ENCODE results near the gene TRA2B. TPM values are rescaled to one million over a fixed set of nuclear protein-coding genes. Genes with fewer than 3 reads are reported as not detected.
"Not testable (repeated sequence)": the region's sequence is repeated elsewhere in the genome, so short reads cannot be mapped to it uniquely, and the experiment has no call there.

Gene TRA2B
- total RNA-seq, 2 experiments from 2014 or later, result 289 to 291 TPM

DNA sequence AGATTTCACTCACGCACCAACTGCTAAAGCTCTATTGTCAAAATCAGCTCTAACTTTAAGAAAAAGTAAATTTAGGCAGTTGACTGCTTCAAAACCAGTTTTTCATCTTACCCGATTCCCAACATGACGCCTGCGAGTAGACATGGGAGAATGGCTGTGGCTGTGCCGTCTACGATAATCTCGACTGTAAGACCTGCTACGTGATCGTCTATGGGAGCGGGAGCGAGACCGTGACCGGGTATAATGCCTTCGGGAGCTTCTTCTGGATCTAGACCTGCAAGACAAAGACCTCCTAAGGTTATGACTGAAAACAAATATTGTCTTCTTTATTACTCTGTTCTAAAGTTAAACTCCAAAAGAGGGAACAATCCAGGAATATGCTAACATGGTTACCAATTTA is 12.5 kb downstream of the TRA2B start:
- no peak for DNase-seq
- peaks cover 76% of the 10 kb centered on the region for H3K4me1 Mint-ChIP-seq
- peak overlapping the region; percentile 26 for H3K4me3 Mint-ChIP-seq
- H3K36me3 Mint-ChIP-seq, result peaks cover 85% of the 10 kb centered on the region
- H3K27me3 Mint-ChIP-seq, result no peaks in the 10 kb centered on the region
- H3K9me3 Mint-ChIP-seq, result no peaks in the 10 kb centered on the region
- H3K27ac Mint-ChIP-seq, result peak overlapping the region; percentile 68

DNA sequence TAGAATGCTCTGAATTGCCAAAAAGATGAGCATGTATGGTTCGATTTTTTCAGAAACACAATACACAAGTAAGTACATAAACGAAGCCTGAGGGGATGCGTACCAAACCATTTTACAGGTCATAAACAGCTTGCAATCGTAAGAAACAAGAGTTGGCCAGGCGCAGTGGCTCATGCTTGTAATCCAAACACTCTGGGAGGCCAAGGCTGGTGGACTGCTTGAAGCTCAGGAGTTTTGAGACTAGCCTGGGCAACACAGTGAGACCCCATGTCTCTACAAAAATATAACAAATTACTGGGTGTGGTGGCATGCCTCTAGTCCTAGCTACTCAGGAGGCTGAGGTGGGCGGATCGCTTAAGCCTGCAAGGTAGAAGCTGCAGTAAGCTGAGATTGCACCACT is 13.4 kb downstream of the TRA2B start:
- H3K27ac Mint-ChIP-seq, result peak overlapping the region; percentile 48
- H3K4me3 Mint-ChIP-seq, result no peak overlapping the region
- H3K27me3 Mint-ChIP-seq, result no peaks in the 10 kb centered on the region
- H3K4me1 Mint-ChIP-seq, result peaks cover 66% of the 10 kb centered on the region
- peaks cover 83% of the 10 kb centered on the region for H3K36me3 Mint-ChIP-seq
- DNase-seq, result no peak
- no peaks in the 10 kb centered on the region for H3K9me3 Mint-ChIP-seq

DNA sequence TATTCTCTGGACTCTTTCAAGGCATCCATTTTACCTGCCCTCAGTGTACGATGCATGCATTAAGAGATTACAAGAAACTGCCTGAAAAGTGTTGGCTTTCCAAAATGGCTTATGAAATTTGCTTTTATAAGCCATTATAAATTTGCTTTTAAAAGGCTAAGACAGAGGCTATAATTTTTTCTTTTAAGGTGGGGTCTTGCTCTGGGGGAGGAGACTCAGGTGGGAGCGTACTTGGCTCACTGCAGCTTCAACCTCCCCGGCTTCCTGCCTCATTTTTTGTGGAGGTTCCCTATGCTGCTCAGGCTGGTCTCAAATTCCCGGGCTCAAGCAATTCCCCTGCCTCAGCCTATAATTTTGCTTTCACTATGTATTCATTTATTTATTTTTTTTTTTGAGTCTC is 17.6 kb downstream of the TRA2B start:
- DNase-seq, result no peak
- Mint-ChIP-seq H3K9me3 (no peaks in the 10 kb centered on the region), H3K27ac (no peak overlapping the region), H3K36me3 (peaks cover 70% of the 10 kb centered on the region), H3K4me1 (peaks cover 31% of the 10 kb centered on the region), H3K27me3 (no peaks in the 10 kb centered on the region), H3K4me3 (no peak overlapping the region)

DNA sequence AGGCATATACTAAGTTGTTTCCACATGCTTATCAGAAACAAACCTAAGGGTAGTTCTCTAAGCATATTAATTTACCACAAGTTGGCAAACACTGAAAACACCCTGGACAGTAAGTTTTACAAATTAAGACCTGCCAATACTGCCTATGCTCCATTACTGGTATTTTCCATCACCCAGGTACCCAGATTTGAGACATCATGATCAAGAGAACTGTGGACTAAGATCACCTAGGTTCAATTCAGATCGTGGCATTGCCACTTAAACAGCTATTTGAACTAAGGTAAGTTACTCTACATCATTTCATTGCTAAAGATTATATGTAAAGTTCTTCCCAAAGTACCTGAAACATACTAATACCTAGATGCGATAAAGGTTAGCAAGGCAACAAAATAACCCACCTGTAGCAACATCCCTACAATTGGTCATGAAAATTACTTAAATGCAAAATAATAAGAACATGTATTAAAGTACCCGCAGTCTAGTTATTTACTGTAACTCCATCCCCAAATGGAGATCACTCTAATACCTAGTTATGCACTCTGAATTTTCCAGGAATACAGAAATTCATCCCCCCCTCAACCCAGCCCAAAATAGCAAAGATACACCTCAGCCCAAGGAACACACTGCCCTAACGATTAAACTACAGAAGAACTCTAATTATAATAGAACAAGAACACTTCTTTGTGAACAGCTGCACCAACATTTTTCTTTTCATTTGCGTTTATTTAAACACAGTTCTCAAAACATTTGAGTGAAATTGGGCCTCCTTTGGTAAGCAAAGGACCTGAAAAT is 21.6 kb downstream of the TRA2B start:
- Mint-ChIP-seq H3K4me3 (no peak overlapping the region), H3K27ac (no peak overlapping the region)
- DNase-seq, result no peak

DNA sequence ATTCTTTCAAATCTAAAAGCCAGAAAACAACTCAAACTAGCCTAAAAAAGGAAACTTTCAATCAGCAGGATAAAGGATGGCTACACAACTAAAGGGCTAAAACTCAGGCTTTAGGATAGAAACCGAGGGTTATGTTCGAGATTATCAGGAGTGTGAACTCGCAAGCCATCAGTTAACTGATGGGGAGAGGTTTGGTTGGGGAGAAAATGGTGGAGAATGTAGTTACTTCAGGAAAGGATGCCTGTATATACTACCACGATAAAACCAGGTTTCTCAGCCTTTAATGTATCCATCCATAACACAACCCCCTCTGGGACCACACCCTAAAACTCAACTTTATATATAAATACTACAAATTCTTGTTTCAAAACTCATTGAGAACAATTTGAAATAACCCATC is 22.2 kb downstream of the TRA2B start:
- Mint-ChIP-seq H3K4me3 (no peak overlapping the region), H3K9me3 (no peaks in the 10 kb centered on the region), H3K27ac (peak overlapping the region; percentile 30), H3K36me3 (peaks cover 53% of the 10 kb centered on the region), H3K4me1 (peaks cover 5% of the 10 kb centered on the region), H3K27me3 (no peaks in the 10 kb centered on the region)
- no peak for DNase-seq

More for the DNA sequence above, 21.6 kb downstream of the TRA2B start:
- Mint-ChIP-seq H3K27me3 (no peaks in the 10 kb centered on the region), H3K36me3 (peaks cover 57% of the 10 kb centered on the region), H3K4me1 (peaks cover 5% of the 10 kb centered on the region), H3K9me3 (no peaks in the 10 kb centered on the region)

DNA sequence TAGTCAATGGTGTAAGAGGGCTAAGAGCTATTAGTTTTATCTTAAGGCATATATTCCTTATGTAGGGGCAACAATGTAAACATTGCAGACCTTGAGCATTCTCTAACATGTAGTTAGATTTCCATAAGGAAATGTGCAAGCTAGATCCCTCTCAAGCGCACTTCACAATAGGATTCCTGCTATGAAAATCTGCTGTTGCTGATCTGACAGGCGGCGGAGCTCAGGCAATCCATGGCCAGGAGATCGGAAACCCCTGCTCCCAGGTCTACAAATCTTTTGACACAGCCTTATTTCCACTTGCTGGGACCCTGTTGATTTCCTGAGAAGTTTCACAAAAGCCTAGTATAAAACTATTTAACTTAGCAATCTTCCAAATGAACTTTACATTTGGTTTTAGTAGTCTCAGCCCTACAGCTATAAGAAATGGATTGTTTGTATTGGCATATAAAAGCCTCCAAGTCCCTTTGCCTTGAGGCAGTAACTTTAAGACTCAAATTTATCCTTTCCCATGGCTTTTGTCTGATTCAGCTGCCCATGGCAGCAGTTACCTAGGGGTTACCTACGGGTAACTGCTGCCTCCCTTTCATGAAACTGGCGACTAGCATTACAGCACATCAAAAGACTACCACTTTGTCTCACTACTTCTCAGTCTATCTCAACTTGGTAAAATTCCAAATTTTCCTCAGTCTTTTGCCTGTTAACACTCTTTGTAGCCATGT is 22.7 kb downstream of the TRA2B start:
- no peaks in the 10 kb centered on the region for H3K27me3 Mint-ChIP-seq
- no peak overlapping the region for H3K4me3 Mint-ChIP-seq
- no peak for DNase-seq
- peak overlapping the region; percentile 30 for H3K27ac Mint-ChIP-seq
- H3K4me1 Mint-ChIP-seq, result peaks cover 7% of the 10 kb centered on the region
- H3K36me3 Mint-ChIP-seq, result peaks cover 50% of the 10 kb centered on the region
- no peaks in the 10 kb centered on the region for H3K9me3 Mint-ChIP-seq

DNA sequence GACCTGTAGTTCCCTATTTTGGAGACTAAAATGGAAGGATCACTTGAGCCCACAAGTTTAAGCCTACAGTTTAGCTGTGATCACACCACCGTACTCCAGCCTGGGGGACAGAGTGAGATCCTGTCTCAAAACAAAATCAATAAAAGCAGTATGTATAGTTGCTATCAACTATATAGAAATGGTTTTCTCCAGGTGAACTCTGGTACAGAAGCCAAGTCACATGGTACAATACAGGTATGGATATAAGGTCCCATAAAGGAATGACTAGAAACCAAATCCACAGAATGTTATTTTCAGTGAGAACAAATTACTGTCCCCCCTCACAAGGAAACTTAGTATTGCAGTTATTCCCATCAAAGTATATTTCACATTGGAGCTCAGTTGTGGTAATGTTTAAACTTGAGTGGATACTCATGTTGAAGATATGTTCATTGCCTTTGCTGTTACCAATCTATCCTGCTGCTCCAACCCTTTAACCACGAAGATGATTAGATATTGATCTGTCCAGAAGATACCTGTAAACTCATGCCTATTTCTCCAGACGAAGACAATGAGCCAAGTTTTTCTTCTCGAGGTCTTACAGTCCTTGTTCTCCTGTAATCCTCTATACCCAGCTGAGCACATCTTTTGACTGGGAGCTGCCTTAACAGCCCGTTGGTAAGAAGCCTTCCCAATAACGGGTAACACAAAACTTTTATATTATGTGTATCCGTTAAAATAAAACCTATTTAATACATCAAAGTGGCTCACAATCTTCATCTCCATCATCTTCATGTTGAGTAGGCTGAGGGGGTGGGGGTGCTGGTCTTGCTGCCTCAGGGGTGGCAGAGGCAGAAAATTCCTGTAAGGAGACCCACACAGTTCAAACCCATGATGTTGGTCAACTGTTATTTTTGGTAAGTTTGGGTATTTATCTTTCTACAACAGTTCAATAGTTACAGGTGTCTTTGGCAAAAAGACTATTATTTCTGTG is 24.6 kb downstream of the TRA2B start:
- Mint-ChIP-seq H3K36me3 (peaks cover 39% of the 10 kb centered on the region), H3K4me1 (peaks cover 7% of the 10 kb centered on the region), H3K27me3 (no peaks in the 10 kb centered on the region), H3K9me3 (no peaks in the 10 kb centered on the region), H3K27ac (peak overlapping the region; percentile 47), H3K4me3 (no peak overlapping the region)
- no peak for DNase-seq

DNA sequence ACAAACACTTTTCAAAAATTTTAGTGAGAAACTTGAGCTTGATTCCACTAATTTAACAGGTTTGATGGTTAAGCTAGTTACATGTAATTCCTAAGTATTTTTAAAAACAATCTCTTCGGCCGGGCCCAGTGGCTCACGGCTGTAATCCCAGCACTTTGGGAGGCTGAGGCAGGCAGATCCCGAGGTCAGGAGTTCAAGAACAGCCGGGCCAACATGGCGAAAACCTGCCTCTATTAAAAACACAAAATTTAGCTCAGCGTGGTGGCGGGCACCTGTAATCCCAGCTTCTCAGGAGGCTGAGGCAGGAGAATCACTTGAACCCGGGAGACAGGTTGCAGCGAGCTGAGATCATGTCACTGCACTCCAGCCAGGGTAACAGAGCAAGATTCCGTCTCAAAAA is 25.3 kb downstream of the TRA2B start:
- H3K9me3 Mint-ChIP-seq, result no peaks in the 10 kb centered on the region
- H3K36me3 Mint-ChIP-seq, result peaks cover 37% of the 10 kb centered on the region
- no peak overlapping the region for H3K4me3 Mint-ChIP-seq

DNA sequence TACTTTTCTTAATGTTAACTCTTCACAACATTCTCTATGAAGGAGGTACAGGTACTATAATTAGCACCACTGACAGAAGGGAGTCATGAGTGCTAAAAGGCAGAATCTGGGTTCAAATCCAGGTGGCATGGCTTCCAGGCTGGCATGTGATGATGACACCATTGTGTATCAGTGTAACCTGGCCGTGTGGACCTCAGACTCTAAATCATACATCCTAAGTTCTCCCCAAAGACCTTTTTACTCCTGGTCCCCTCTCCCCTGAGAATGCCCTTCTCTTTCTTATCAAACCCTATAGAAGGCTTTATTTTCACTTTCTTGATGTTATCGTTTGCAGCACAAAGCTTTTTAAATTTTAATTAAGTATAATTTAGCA is 26.8 kb downstream of the TRA2B start:
- DNase-seq, H3K4me1 Mint-ChIP-seq, H3K9me3 Mint-ChIP-seq, H3K4me3 Mint-ChIP-seq, H3K27me3 Mint-ChIP-seq: not testable (repeated sequence)
- Mint-ChIP-seq H3K27ac (peak overlapping the region; percentile 40), H3K36me3 (peaks cover 24% of the 10 kb centered on the region)

More for the DNA sequence above, 25.3 kb downstream of the TRA2B start:
- Mint-ChIP-seq H3K27me3 (no peaks in the 10 kb centered on the region), H3K27ac (peak overlapping the region; percentile 42), H3K4me1 (peaks cover 7% of the 10 kb centered on the region)
- no peak for DNase-seq

DNA sequence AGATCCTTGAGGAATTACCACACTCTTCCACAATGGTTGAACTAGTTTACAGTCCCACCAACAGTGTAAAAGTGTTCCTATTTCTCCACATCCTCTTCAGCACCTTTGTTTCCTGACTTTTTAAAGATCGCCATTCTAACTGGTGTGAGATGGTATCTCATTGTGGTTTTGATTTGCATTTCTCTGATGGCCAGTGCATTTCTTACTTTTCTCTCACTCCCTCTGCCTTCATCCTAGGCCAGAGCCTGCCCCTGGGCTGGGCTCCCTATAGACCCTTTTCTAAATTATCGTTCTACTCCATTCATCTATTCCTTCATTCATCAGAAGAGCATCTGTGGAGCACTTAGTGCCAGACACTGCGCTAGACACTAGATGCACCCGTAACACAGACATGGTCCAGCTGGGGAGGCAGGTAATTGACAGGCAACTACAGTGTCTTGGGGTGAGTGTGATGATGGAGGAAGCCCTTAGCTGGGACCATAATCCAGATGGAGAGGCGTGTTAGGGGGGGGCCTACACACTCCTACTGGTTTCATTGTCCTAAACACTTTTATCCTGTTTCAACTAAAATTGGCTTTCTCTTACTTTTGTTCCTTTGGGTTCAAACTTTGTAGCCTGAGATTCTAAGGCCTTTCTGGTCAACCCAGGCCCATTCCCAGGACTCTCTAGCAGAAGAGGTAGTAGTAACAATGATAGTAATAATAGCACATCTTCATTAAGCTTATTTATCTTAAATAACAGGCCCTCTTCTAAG is 27.3 kb downstream of the TRA2B start:
- Mint-ChIP-seq H3K36me3 (peaks cover 20% of the 10 kb centered on the region), H3K27ac (peak overlapping the region; percentile 40)
- not testable (repeated sequence) for H3K4me1 Mint-ChIP-seq, H3K9me3 Mint-ChIP-seq, H3K27me3 Mint-ChIP-seq, DNase-seq, H3K4me3 Mint-ChIP-seq

DNA sequence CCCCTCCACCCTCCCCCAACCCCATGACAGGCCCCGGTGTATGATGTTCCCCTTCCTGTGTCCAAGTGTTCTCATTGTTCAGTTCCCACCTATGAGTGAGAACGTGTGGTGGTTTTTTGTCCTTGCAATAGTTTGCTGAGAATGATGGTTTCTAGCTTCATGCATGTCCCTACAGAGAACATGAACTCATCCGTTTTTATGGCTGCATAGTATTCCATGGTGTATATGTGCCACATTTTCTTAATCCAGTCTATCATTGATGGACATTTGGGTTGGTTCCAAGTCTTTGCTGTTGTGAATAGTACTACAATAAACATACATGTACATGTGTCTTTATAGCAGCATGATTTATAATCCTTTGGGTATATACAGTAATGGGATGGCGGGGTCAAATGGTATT is 27.9 kb downstream of the TRA2B start:
- H3K4me1 Mint-ChIP-seq, DNase-seq, H3K27ac Mint-ChIP-seq, H3K27me3 Mint-ChIP-seq, H3K9me3 Mint-ChIP-seq, H3K4me3 Mint-ChIP-seq: not testable (repeated sequence)
- peaks cover 15% of the 10 kb centered on the region for H3K36me3 Mint-ChIP-seq

DNA sequence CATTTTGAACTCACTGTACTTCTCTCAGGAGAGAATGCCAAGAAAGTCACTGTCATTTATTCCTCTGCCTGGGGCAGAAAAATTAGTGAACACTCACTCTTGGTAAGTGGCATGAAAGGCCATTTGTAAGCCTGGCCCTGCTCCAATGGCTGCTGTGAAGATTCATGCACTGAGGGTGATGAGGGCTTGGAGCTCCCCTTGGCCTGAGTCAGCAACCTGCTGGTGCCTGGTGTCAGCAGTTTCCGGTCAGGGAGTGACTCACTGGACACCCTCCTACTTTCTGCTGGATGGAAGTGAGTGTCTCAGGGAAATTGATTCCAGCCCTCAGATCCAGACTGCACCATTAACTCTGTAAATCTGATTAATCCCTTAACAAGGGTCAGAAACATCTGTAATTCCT is 37.6 kb downstream of the TRA2B start:
- DNase-seq, result no peak
- Mint-ChIP-seq H3K27ac (no peak overlapping the region), H3K36me3 (peaks cover 2% of the 10 kb centered on the region), H3K27me3 (no peaks in the 10 kb centered on the region), H3K9me3 (peaks cover 9% of the 10 kb centered on the region), H3K4me3 (no peak overlapping the region), H3K4me1 (no peaks in the 10 kb centered on the region)

DNA sequence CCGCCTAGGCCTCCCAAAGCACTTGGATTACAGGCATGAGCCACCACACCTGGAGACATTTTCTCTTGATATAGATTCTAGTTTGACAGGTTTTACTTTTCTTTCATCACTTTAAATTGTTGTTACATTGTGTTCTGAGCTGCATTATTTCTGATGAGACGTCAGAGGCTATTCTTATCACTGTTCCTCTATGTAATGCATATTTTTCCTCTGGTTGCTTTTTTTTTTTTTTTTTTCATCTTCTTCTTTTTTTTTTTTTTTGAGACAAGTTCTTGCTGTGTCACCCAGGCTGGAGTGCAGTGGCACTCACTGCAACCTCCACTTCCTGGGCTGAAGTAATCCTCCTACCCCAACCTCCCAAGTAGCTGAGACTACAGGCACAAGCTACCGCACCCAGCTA is 41.2 kb downstream of the TRA2B start:
- H3K36me3 Mint-ChIP-seq, result peaks cover 2% of the 10 kb centered on the region
- H3K4me3 Mint-ChIP-seq, result no peak overlapping the region
- no peak for DNase-seq
- H3K9me3 Mint-ChIP-seq, result peaks cover 9% of the 10 kb centered on the region
- no peaks in the 10 kb centered on the region for H3K27me3 Mint-ChIP-seq
- no peaks in the 10 kb centered on the region for H3K4me1 Mint-ChIP-seq
- no peak overlapping the region for H3K27ac Mint-ChIP-seq

DNA sequence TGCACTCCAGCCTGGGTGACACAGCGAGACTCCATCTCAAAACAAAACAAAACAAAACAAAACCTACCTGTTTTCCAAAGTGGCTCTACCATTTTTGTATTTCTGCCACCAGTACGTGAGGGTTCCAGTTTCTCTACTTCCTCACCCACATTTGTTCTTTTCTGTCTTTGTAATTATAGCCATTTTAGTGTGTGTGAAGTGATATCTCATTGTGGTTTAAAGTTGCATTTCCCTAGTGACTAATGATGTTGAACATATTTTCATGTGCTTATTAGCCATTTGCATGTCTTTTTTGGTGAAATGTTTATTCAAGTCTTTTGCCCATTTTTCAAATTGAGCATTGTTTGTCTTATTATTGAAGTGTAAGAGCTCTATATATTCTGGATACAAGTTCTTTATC is 50.7 kb downstream of the TRA2B start:
- H3K27me3 Mint-ChIP-seq, result no peaks in the 10 kb centered on the region
- no peak for DNase-seq
- no peaks in the 10 kb centered on the region for H3K9me3 Mint-ChIP-seq
- H3K4me3 Mint-ChIP-seq, result no peak overlapping the region
- no peaks in the 10 kb centered on the region for H3K4me1 Mint-ChIP-seq
- H3K27ac Mint-ChIP-seq, result no peak overlapping the region
- H3K36me3 Mint-ChIP-seq, result no peaks in the 10 kb centered on the region
